BE2C (cell line): ENCODE data around the gene LIN28A.
"Not testable (repeated sequence)": the region's sequence is repeated elsewhere in the genome, so short reads cannot be mapped to it uniquely, and the experiment has no call there.

Experiments
- DNase-seq: peaks from one replicate; pipeline ENCODE4 v3.0.0-alpha.2; 2020
- H3K27me3 ChIP-seq: fragments of 250-450 bp; sonication (Bioruptor Pico); 2 replicates; pipeline ENCODE4 v1.5.1; 2020; ENCODE audit warnings: mild to moderate bottlenecking
- H3K36me3 ChIP-seq: fragments of 250-450 bp; sonication (Bioruptor Pico); 2 replicates; pipeline ENCODE4 v1.5.1; 2020; ENCODE audit warnings: mild to moderate bottlenecking
- H3K4me1 ChIP-seq: fragments of 250-450 bp; sonication (Bioruptor Pico); 2 replicates; pipeline ENCODE4 v1.5.1; 2020
- H3K4me3 ChIP-seq: 2 replicates; pipeline ENCODE4 v1.5.1; 2011; ENCODE audit warnings: low read depth, low read length
- H3K9me3 ChIP-seq: fragments of 250-450 bp; sonication (Bioruptor Pico); 2 replicates; pipeline ENCODE4 v1.5.1; 2020
- CTCF ChIP-seq: IDR thresholded peaks from 2 replicates; pipeline ENCODE4 v1.5.1; 2012; ENCODE audit warnings: mild to moderate bottlenecking, low read depth, low read length

LIN28A gene

GRCh38 chr1:26373789-26374188 lies 36.8 kb upstream of the LIN28A start:
- Histone ChIP-seq H3K4me1 (no peaks in the 10 kb centered on the region), H3K27me3 (no peaks in the 10 kb centered on the region), H3K9me3 (no peaks in the 10 kb centered on the region), H3K4me3 (no peak overlapping the region), H3K36me3 (no peaks in the 10 kb centered on the region)
- no peak for DNase-seq
- no peak for TF ChIP-seq CTCF

GRCh38 chr1:26374361-26374760 lies 36.3 kb upstream of the LIN28A start:
- H3K9me3 ChIP-seq, H3K27me3 ChIP-seq, H3K4me1 ChIP-seq, H3K36me3 ChIP-seq, DNase-seq, H3K4me3 ChIP-seq: not testable (repeated sequence)

GRCh38 chr1:26375081-26375480 lies 35.5 kb upstream of the LIN28A start:
- H3K4me1 ChIP-seq: no peaks in the 10 kb centered on the region
- TF ChIP-seq CTCF: no peak
- no peaks in the 10 kb centered on the region for H3K27me3 ChIP-seq
- DNase-seq: no peak
- no peaks in the 10 kb centered on the region for H3K36me3 ChIP-seq
- no peak overlapping the region for H3K4me3 ChIP-seq
- no peaks in the 10 kb centered on the region for H3K9me3 ChIP-seq

- Histone ChIP-seq H3K4me3 (no peak overlapping the region), H3K27me3 (no peaks in the 10 kb centered on the region), H3K4me1 (no peaks in the 10 kb centered on the region), H3K36me3 (no peaks in the 10 kb centered on the region), H3K9me3 (no peaks in the 10 kb centered on the region)
- no peak for DNase-seq
- no peak for TF ChIP-seq CTCF
Measured at GRCh38 chr1:26376050-26376449, 34.6 kb upstream of the LIN28A start.

GRCh38 chr1:26378088-26378878 lies 32.3 kb upstream of the LIN28A start:
- Histone ChIP-seq H3K36me3 (no peaks in the 10 kb centered on the region), H3K27me3 (no peaks in the 10 kb centered on the region), H3K9me3 (no peaks in the 10 kb centered on the region), H3K4me1 (no peaks in the 10 kb centered on the region), H3K4me3 (no peak overlapping the region)
- DNase-seq: no peak
- TF ChIP-seq CTCF: no peak

- no peak for DNase-seq
- TF ChIP-seq CTCF: no peak
- Histone ChIP-seq H3K36me3 (no peaks in the 10 kb centered on the region), H3K27me3 (no peaks in the 10 kb centered on the region), H3K9me3 (no peaks in the 10 kb centered on the region), H3K4me3 (no peak overlapping the region), H3K4me1 (no peaks in the 10 kb centered on the region)
Measured at GRCh38 chr1:26378879-26379251, 31.8 kb upstream of the LIN28A start.
